GM21381 (cell line): ENCODE data around the gene GPD1L.
"Not testable (repeated sequence)": the region's sequence is repeated elsewhere in the genome, so short reads cannot be mapped to it uniquely, and the experiment has no call there.

Source experiments
- ATAC-seq: cut with Tn5 transposase; IDR thresholded peaks from one replicate; pipeline ENCODE4 v1.9.1; 2021; ENCODE audit warnings: mild to moderate bottlenecking, moderate library complexity; ENCODE audit not compliant: unreplicated experiment

The GPD1L gene

GRCh38 chr3:32105291-32106131 is 909 bp upstream of the GPD1L start:
- no peak for ATAC-seq

- ATAC-seq: no peak
Measured at GRCh38 chr3:32106929-32107362, 526 bp downstream of the GPD1L start.

GRCh38 chr3:32108224-32108623 is 1.8 kb downstream of the GPD1L start:
- not testable (repeated sequence) for ATAC-seq

- no peak for ATAC-seq
Measured at GRCh38 chr3:32109256-32109655, 2.8 kb downstream of the GPD1L start.

- ATAC-seq: no peak
Measured at GRCh38 chr3:32110233-32110760, 3.9 kb downstream of the GPD1L start.

GRCh38 chr3:32111560-32111959 is 5.1 kb downstream of the GPD1L start:
- ATAC-seq: no peak

GRCh38 chr3:32113566-32113965 is 7.1 kb downstream of the GPD1L start:
- ATAC-seq: no peak

GRCh38 chr3:32113981-32114545 is 7.6 kb downstream of the GPD1L start:
- no peak for ATAC-seq

GRCh38 chr3:32114546-32115386 is 8.3 kb downstream of the GPD1L start:
- ATAC-seq: not testable (repeated sequence)

GRCh38 chr3:32117320-32117719 is 10.9 kb downstream of the GPD1L start:
- ATAC-seq: no peak

GRCh38 chr3:32118215-32118614 is 11.8 kb downstream of the GPD1L start:
- ATAC-seq: no peak

- no peak for ATAC-seq
Measured at GRCh38 chr3:32120471-32120870, 14.1 kb downstream of the GPD1L start.

- ATAC-seq: no peak
Measured at GRCh38 chr3:32121137-32121536, 14.7 kb downstream of the GPD1L start.

GRCh38 chr3:32123620-32124019 is 17.2 kb downstream of the GPD1L start:
- no peak for ATAC-seq

GRCh38 chr3:32125012-32125411 is 18.6 kb downstream of the GPD1L start:
- no peak for ATAC-seq

- ATAC-seq: no peak
Measured at GRCh38 chr3:32126305-32127015, 20.0 kb downstream of the GPD1L start.

GRCh38 chr3:32127219-32127826 is 20.9 kb downstream of the GPD1L start:
- no peak for ATAC-seq

- ATAC-seq: no peak
Measured at GRCh38 chr3:32128936-32129335, 22.5 kb downstream of the GPD1L start.

- ATAC-seq: no peak
Measured at GRCh38 chr3:32129832-32130231, 23.4 kb downstream of the GPD1L start.

- no peak for ATAC-seq
Measured at GRCh38 chr3:32132121-32132520, 25.7 kb downstream of the GPD1L start.
